Hematopoietic multipotent progenitor cell (in vitro differentiated cells): Measurements from ENCODE around the gene PDE4DIP. TPM values are rescaled to one million over a fixed set of nuclear protein-coding genes. Genes with fewer than 3 reads are reported as not detected.
"Not testable (repeated sequence)": the region's sequence is repeated elsewhere in the genome, so short reads cannot be mapped to it uniquely, and the experiment has no call there.

Experiments
- DNase-seq, 3 donors: peaks; one replicate each; pipeline ENCODE4 v3.0.0-alpha.2; 2011 to 2015; ENCODE audit warnings: low read depth in 2 of 3, low spot score in 2 of 3
- small RNA-seq: library from RNA; depleted of rRNA; stranded (forward); fragments of <200 nt; gene quantifications from one replicate; pipeline ENCODE3, GENCODE V24; 2012
- total RNA-seq: library from RNA; depleted of rRNA; stranded (reverse); fragments of >200 nt; gene quantifications from one replicate; pipeline ENCODE4 v1.2.3, GENCODE V29; 2012

The PDE4DIP gene
- total RNA-seq, 1 donor = 17.0 TPM

DNA sequence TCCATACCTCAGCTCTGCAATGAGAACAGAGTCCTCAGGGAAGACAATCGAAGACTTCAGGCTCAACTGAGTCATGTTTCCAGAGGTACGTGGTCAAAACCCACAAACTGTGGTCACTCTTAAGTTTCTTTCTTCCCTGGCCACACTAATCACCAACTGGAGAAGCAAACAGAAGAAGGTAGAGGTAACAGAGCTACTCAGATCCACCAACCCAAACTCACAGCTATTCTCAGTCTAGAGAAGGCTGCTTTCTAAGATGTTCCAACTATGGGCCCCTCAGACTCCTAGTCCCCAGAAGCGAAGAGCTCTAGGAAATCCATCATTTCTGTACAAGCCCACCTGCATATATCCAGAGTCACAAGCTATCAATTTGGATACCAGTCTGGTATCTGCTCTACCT is 174.3 kb downstream of the PDE4DIP start:
- DNase-seq = not testable (repeated sequence)

DNA sequence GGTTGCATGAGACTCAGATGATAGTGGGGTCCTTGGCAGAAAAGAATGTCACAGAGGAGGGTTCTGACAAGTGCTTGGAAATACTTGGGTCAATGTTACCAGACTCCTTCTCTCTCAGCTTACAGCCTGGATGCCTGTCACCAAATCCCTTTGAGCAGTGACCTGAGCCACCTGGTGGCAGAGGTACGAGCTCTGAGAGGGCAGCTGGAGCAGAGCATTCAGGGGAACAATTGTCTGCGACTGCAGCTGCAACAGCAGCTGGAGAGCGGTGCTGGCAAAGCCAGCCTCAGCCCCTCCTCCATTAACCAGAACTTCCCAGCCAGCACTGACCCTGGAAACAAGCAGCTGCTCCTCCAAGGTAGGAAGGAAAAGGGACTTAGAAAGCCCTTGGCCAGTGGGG is 180.1 kb downstream of the PDE4DIP start:
- not testable (repeated sequence) for DNase-seq

DNA sequence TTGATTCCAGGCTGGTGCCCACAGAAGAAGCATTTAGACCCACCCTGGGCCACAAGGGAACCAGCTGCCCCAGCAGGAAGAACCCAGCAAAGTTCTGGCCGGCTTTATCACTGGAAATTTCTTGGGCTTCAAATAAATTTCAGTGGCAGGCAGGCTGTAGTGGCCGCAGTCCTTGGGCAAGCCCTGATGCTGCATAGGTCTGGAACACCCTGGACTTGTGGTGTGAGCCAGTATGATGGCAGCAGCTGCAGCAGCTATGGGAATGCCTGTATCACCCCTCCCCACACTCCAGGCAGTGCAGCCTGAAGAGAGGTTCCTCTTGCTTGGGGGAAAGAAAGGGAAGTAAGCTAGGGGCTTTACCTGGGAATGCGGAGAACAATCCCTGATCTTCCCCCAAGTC is 189.7 kb downstream of the PDE4DIP start:
- DNase-seq = not testable (repeated sequence)

DNA sequence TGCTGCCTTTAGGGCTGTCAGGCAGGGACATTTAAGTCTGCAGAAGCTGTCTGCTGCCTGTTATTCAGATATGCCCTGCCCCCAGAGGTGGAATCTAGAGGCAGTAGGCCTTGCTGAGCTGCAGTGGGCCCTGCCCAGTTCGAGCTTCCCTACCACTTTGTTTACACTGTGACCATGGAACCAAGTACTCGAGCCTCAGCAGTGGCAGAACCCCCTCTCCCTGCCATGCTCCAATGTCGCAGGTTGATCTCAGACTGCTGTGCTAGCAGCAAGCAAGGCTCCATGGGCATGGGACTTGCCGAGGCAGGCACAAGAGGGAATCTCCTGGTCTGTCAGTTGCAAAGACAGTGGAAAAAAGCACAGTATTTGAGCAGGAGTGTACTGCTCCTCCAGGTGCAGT is 198.8 kb downstream of the PDE4DIP start:
- not testable (repeated sequence) for DNase-seq

DNA sequence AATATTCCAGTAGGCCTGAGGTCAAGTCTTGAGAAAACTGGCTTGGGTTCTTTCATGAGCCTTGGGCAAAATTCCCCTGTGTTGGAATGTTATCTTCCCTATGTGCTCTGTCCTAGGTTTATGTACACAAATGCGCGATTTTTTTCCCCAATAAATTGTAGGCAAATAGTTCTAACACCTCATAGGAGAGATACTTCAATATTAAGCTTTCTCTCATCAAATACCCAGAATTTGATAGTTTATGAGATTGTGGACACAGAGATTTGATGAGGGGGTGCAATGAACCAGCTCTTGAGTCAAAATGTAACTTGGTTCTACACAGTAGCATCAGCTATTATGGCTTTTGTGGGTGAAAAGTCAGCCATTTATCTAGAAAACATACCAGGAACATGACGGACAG is 220.4 kb downstream of the PDE4DIP start:
- DNase-seq = not testable (repeated sequence)

DNA sequence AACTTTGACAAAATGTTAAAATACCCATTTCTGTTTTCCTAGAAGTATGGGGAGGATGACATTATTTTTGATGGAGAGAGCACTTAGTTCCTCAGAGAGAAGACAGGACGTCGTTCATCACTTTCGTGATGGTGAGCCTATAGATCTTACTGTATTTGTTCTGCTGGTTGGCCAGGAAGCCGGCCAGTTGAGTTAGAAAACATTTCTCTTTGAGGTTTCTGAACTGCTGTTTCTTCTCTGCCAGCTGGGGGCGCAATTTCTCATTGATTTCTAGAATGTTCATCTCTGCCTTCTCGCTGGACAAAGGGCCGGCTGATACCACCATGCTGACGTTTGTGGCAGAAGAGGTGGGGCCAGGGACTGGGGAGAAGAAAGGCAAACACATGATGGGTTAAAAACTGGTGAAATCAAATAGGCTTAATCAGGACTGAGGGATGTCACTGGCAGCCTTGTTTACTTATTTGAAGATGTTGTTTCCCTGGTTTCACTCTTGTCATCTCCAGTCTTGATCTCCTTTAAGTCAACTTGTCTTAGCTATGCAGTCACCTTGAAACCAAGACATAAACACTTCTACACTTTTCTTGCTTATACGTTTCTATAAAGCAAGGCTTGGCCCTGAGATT is 231.4 kb downstream of the PDE4DIP start:
- not testable (repeated sequence) for DNase-seq

Small RNA genes lying within 50 kb of the gene (small RNA-seq; reads per million reads assigned to genes)
- gene RN7SKP88 = not detected
- not detected for gene RNU2-38P

Other genes starting within 250 kb of the PDE4DIP start
- gene NBPF14, start 248.4 kb upstream of the PDE4DIP start, total RNA-seq = 47.4 TPM
- gene NUDT4B, start 95.7 kb upstream of the PDE4DIP start, total RNA-seq = 11.8 TPM